Neural cell (in vitro differentiated cells): ENCODE measurements around the gene FCHSD1.

Experiments used
- CTCF ChIP-seq: fragments of 450-650 bp; IDR thresholded peaks from 2 replicates; pipeline ENCODE4 v1.5.1; 2014; ENCODE audit warnings: antibody characterized with exemption, mild to moderate bottlenecking, moderate library complexity; ENCODE audit not compliant: poor library complexity, severe bottlenecking
- POLR2AphosphoS5 ChIP-seq: IDR thresholded peaks from 2 replicates; pipeline ENCODE4 v1.6.1; 2012

GRCh38 chr5:141681695-141682641, 30.8 kb upstream of the FCHSD1 start, which contains the start of gene ARAP3:
- no peak for TF ChIP-seq CTCF
- no peak for TF ChIP-seq POLR2AphosphoS5
